GM18873 (cell line): Measurements from ENCODE around the gene RPS24.

Experiments
- ATAC-seq: cut with Tn5 transposase; IDR thresholded peaks from one replicate; pipeline ENCODE4 v1.9.1; 2021; ENCODE audit warnings: mild to moderate bottlenecking, moderate library complexity, moderate number of reproducible peaks; ENCODE audit not compliant: unreplicated experiment, low FRiP score

The RPS24 gene

DNA sequence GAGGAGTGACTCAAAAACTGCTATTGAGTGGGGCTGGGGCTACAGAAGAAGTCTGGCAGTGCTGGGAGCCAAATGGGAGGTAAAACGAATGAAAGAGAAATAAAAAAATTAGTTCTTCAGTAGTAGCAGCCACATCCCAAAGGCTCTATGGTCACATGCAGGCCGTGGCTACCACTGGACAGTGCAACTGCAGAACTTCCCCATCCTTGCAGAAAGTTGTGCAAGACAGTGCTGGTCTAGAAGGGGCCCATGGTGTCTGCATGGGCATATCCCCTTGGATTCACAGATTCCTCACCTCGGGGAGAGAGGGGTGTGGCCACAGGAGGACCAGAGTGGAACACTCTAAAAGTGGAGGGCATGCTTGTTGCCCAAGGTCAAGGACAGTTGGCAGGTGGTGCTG is 47.6 kb downstream of the RPS24 start:
- ATAC-seq: no peak

DNA sequence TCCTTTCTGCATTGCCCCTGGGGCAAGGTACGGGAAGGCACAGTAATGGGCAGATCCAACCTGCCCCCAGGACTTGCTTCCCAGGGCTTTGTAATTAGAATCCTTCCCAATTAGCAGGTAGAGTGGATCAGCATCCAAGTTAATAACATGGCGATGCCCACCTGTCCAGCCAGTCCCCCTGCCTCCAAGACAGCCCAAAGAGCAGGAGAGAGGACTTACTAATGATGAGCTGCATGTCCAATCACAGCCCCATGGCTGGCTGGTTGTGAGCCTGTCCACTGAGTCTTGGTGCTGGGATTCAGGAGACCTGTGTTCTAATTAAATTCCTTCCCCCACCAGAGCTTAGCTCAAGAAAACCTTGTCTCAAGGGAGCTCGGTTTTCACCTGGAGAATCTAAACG is 49.0 kb downstream of the RPS24 start:
- no peak for ATAC-seq
